H1 (cell line): ENCODE results near the gene HIVEP3. TPM values are rescaled to one million over a fixed set of nuclear protein-coding genes. Genes with fewer than 3 reads are reported as not detected.
A peak's percentile ranks its signal among the peaks of the same experiment; 100 is the strongest.

Experiments
- TEAD4 ChIP-seq: IDR thresholded peaks from 2 replicates; pipeline ENCODE4 v1.6.1; 2012; ENCODE audit warnings: low read depth, low read length, inconsistent platforms, mixed read lengths
- polyA plus RNA-seq, 7 experiments: library from polyadenylated mRNA; depleted of rRNA in 3 of 7; stranded (reverse) in 5 of 7; unstranded in 2 of 7; fragments of >200 nt in 5 of 7; fragments of 200-250 nt in 2 of 7; gene quantifications; 1 replicate in 5 of 7; 2 replicates in 1 of 7; 4 replicates in 1 of 7; pipeline versions ENCODE4 v1.2.1 to v1.2.3, GENCODE V29; 2011 to 2013; ENCODE audit warnings: missing spikeins in 2 of 7, mixed read lengths in 2 of 7
- total RNA-seq: library from RNA; stranded (reverse); fragmentation: NEBNext Ultra II Directional; extraction: Animal tissue kit (Norgen Biotek cat#: 25700); gene quantifications from 2 replicates; pipeline ENCODE4 v1.2.1, GENCODE V29; 2021
- TF ChIP-seq, protein P1 (sequence below): fragments of 300-600 bp; sonication (generic); IDR thresholded peaks from 2 replicates; pipeline ENCODE4 v1.7.1; 2012; ENCODE audit warnings: low read length, moderate library complexity, mild to moderate bottlenecking, inconsistent platforms; ENCODE audit not compliant: insufficient replicate concordance

Gene HIVEP3
- total and polyA plus RNA-seq, 2 of the 8 experiments (the other 6 are each of a cell fraction or from before 2014, with no cell fraction given) = 0.24 to 0.69 TPM

DNA sequence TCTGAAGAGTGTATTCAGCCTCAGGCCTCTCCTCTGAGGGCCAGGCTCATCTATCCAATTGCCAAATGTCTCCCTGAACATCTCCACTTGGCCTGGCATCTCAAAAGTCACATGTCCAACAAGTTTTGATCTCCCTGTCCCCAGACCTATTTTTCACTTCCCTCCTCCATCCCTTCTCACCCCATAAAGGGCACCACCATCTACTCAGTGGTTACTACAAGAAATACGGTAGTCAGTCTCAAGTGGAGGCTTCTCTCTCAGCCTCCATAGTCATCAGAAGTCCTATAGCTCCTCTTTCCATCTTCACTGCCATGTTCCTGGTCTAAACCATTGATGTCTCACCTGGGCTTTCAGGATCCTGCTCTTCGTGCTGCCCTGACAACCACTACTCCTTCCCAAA is 351.8 kb downstream of the HIVEP3 start (continued):
- TF ChIP-seq, protein P1, sequence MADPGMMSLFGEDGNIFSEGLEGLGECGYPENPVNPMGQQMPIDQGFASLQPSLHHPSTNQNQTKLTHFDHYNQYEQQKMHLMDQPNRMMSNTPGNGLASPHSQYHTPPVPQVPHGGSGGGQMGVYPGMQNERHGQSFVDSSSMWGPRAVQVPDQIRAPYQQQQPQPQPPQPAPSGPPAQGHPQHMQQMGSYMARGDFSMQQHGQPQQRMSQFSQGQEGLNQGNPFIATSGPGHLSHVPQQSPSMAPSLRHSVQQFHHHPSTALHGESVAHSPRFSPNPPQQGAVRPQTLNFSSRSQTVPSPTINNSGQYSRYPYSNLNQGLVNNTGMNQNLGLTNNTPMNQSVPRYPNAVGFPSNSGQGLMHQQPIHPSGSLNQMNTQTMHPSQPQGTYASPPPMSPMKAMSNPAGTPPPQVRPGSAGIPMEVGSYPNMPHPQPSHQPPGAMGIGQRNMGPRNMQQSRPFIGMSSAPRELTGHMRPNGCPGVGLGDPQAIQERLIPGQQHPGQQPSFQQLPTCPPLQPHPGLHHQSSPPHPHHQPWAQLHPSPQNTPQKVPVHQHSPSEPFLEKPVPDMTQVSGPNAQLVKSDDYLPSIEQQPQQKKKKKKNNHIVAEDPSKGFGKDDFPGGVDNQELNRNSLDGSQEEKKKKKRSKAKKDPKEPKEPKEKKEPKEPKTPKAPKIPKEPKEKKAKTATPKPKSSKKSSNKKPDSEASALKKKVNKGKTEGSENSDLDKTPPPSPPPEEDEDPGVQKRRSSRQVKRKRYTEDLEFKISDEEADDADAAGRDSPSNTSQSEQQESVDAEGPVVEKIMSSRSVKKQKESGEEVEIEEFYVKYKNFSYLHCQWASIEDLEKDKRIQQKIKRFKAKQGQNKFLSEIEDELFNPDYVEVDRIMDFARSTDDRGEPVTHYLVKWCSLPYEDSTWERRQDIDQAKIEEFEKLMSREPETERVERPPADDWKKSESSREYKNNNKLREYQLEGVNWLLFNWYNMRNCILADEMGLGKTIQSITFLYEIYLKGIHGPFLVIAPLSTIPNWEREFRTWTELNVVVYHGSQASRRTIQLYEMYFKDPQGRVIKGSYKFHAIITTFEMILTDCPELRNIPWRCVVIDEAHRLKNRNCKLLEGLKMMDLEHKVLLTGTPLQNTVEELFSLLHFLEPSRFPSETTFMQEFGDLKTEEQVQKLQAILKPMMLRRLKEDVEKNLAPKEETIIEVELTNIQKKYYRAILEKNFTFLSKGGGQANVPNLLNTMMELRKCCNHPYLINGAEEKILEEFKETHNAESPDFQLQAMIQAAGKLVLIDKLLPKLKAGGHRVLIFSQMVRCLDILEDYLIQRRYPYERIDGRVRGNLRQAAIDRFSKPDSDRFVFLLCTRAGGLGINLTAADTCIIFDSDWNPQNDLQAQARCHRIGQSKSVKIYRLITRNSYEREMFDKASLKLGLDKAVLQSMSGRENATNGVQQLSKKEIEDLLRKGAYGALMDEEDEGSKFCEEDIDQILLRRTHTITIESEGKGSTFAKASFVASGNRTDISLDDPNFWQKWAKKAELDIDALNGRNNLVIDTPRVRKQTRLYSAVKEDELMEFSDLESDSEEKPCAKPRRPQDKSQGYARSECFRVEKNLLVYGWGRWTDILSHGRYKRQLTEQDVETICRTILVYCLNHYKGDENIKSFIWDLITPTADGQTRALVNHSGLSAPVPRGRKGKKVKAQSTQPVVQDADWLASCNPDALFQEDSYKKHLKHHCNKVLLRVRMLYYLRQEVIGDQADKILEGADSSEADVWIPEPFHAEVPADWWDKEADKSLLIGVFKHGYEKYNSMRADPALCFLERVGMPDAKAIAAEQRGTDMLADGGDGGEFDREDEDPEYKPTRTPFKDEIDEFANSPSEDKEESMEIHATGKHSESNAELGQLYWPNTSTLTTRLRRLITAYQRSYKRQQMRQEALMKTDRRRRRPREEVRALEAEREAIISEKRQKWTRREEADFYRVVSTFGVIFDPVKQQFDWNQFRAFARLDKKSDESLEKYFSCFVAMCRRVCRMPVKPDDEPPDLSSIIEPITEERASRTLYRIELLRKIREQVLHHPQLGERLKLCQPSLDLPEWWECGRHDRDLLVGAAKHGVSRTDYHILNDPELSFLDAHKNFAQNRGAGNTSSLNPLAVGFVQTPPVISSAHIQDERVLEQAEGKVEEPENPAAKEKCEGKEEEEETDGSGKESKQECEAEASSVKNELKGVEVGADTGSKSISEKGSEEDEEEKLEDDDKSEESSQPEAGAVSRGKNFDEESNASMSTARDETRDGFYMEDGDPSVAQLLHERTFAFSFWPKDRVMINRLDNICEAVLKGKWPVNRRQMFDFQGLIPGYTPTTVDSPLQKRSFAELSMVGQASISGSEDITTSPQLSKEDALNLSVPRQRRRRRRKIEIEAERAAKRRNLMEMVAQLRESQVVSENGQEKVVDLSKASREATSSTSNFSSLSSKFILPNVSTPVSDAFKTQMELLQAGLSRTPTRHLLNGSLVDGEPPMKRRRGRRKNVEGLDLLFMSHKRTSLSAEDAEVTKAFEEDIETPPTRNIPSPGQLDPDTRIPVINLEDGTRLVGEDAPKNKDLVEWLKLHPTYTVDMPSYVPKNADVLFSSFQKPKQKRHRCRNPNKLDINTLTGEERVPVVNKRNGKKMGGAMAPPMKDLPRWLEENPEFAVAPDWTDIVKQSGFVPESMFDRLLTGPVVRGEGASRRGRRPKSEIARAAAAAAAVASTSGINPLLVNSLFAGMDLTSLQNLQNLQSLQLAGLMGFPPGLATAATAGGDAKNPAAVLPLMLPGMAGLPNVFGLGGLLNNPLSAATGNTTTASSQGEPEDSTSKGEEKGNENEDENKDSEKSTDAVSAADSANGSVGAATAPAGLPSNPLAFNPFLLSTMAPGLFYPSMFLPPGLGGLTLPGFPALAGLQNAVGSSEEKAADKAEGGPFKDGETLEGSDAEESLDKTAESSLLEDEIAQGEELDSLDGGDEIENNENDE = peak; percentile 31
- TF ChIP-seq TEAD4 = no peak
- TF ChIP-seq, all 59 proteins: peak for 1
